ENCODE data around the gene CCDC7.
"Not testable (repeated sequence)": the region's sequence is repeated elsewhere in the genome, so short reads cannot be mapped to it uniquely, and the experiment has no call there.

Gene CCDC7

DNA sequence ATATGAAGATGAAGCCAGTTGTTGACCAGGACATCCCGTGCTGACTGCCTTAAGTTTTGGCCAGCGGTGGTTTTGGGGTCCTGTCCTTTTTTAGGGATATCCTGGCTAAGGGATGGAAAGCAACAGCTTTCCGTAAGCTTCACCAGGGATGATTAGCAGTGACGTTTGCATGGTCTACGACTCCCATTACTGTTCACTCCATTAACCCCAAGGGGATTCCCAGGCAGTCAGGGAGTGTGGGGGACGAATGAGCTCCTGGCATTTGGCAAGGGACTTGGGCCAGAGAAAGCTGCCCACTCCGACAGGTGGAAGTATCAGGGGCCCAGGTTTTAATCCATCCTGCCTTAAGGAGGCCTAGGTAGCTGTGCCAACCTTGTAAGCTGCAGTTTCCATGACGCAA is 445.3 kb downstream of the CCDC7 start:
- no peak for DNase-seq

DNA sequence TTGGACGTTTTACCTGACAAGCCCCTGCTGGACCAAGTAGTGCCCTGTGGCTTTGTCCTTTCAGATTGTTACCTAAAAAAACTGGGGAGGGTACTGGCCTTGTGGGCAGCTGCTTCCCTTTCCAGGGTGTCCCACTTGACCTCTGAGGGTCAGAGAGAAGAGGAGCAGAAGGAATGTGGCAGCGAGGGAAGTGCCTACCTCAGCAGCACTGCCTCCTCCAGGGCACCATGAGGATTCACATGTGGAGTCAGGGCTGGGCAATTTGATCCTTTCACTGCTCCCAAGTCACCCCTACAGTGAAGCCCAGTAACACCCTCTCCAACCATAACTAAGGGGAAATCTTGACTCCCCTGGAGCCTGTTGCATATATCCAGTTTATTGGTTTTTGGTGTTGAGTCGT is 447.5 kb downstream of the CCDC7 start:
- DNase-seq: no peak

- DNase-seq: no peak
Observed at GRCh38 chr10:32893916-32894664, 448.1 kb downstream of the CCDC7 start.

- DNase-seq: not testable (repeated sequence)
Observed at GRCh38 chr10:32895200-32895968, 449.4 kb downstream of the CCDC7 start.

DNA sequence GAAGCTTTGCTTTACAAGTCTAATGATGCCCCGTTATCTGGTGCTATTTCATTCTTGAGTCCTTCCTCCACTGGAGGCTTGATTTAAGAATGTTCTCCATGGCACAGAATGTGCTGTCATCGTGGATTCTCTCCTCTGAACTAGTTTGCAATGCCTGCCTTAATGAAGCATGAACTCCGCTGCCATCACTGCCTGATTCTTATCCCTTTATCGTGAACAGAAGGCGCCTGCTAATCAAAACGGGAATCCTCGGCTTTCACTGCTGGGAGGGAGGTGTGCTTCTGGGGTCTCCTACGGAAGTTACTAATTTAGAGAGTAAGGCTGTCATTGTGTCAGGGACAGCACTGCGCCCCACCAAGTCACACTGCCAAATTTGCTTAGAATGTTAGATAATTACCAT is 455.9 kb downstream of the CCDC7 start:
- DNase-seq: no peak

GRCh38 chr10:32905466-32905865 is 459.5 kb downstream of the CCDC7 start:
- DNase-seq: no peak

DNA sequence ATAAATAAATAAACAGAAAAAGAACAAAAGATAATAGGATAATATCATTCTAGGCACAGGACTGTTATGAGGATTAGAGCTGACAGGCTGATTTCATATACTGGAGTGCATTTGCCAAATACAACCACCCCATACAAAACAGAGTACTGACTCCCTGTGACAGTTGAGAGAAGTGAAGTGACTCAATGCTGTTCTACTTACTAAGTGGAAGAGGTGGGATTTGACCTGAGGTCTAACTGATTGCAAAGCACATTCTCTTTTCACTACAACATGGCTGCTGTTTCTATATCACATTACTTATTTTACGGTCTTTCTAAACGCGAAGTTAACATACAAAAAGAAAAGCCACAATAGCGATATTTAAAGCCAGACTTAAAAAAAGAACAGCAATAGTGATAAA is 460.7 kb downstream of the CCDC7 start:
- DNase-seq: no peak

- no peak for DNase-seq
Observed at GRCh38 chr10:32909456-32909855, 463.5 kb downstream of the CCDC7 start.

DNA sequence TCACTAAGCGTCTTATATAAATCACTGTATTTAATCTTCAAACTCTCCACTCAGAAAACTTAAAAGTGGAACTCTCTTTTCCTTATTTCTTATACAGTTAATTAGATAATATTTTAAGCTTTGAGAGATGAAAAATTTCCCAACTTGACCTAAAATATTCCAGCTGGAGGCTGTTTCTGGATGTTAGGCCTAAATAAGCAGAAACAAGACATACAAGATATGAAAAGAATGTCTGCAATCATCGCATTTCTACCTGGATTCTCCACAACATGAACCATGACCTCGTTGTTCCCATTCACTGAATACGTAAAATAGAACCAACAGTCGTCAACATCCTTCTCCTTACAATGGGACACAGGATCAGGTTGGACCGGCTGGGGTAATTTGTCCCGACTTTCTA is 464.0 kb downstream of the CCDC7 start:
- DNase-seq: not testable (repeated sequence)

- DNase-seq: no peak
Observed at GRCh38 chr10:32911285-32912016, 465.5 kb downstream of the CCDC7 start.

- not testable (repeated sequence) for DNase-seq
Observed at GRCh38 chr10:32917817-32918216, 471.9 kb downstream of the CCDC7 start.

- no peak for DNase-seq
Observed at GRCh38 chr10:32922170-32922569, 476.2 kb downstream of the CCDC7 start.

- no peak for DNase-seq
Observed at GRCh38 chr10:32923134-32923533, 477.2 kb downstream of the CCDC7 start.

DNA sequence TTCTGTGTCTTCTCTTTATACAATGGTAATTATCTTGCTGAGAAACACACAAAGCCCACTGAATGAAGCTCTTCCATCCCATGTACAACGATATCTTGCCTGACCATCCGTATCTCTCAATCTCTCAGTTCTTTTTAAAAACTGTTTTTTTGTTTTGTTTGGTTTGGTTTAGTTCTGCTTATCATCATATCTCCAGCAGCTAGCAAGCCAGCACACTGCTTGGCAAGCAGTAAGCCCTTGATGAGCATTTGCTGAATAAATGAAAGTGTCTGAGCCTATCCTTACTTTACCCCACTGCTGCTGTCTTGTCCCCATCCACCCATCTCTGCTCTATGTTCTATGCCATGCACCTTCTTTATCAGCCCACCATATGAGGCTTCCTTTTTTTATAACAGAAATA is 477.9 kb downstream of the CCDC7 start:
- no peak for DNase-seq
